H1 (cell line): Measurements from ENCODE around the gene COMMD1. TPM values are rescaled to one million over a fixed set of nuclear protein-coding genes. Genes with fewer than 3 reads are reported as not detected.

Source experiments
- CHD1 ChIP-seq: IDR thresholded peaks from 2 replicates; pipeline ENCODE4 v1.6.1; 2012; ENCODE audit warnings: low read depth, low read length, improper control_type of control experiment
- EZH2 ChIP-seq: fragments of 200-600 bp; sonication (generic); IDR thresholded peaks from 2 replicates; pipeline ENCODE4 v1.7.1; 2012; ENCODE audit warnings: low read depth, mild to moderate bottlenecking, moderate library complexity, low read length, inconsistent platforms; ENCODE audit not compliant: severe bottlenecking
- GABPA ChIP-seq: IDR thresholded peaks from 2 replicates; pipeline ENCODE4 v1.6.1; 2011; ENCODE audit warnings: mild to moderate bottlenecking, low read length, moderate library complexity, borderline replicate concordance; ENCODE audit not compliant: insufficient read depth
- KDM1A ChIP-seq: fragments of 200-600, 300-600 bp; sonication (generic); IDR thresholded peaks from 2 replicates; pipeline ENCODE4 v1.7.1; 2016; ENCODE audit warnings: mild to moderate bottlenecking, low read length, borderline replicate concordance
- POLR2A ChIP-seq, 2 experiments: IDR thresholded peaks; 1 replicate in 1 of 2; 2 replicates in 1 of 2; pipeline ENCODE4 v1.6.1; 2011; ENCODE audit warnings: low read depth in 2 of 2, low read length in 2 of 2, mild to moderate bottlenecking in 2 of 2; ENCODE audit errors: control extremely low read depth in 1 of 2
- SAP30 ChIP-seq: fragments of 300-600 bp; sonication (generic); IDR thresholded peaks from 2 replicates; pipeline ENCODE4 v1.7.1; 2012; ENCODE audit warnings: low read length, moderate library complexity, mild to moderate bottlenecking, inconsistent platforms; ENCODE audit not compliant: insufficient read depth, insufficient replicate concordance
- TAF7 ChIP-seq: optimal IDR thresholded peaks from 2 replicates; pipeline ENCODE3; 2011; ENCODE audit warnings: low read depth, mild to moderate bottlenecking, inconsistent platforms, low read length, moderate library complexity, borderline replicate concordance
- polyA plus RNA-seq, 7 experiments: library from polyadenylated mRNA; depleted of rRNA in 3 of 7; stranded (reverse) in 5 of 7; unstranded in 2 of 7; fragments of >200 nt in 5 of 7; fragments of 200-250 nt in 2 of 7; gene quantifications; 1 replicate in 5 of 7; 2 replicates in 1 of 7; 4 replicates in 1 of 7; pipeline versions ENCODE4 v1.2.1 to v1.2.3, GENCODE V29; 2011 to 2013; ENCODE audit warnings: missing spikeins in 2 of 7, mixed read lengths in 2 of 7
- total RNA-seq: library from RNA; stranded (reverse); fragmentation: NEBNext Ultra II Directional; extraction: Animal tissue kit (Norgen Biotek cat#: 25700); gene quantifications from 2 replicates; pipeline ENCODE4 v1.2.1, GENCODE V29; 2021
- TF ChIP-seq, protein P1 (sequence below): fragments of 300-600 bp; sonication (generic); IDR thresholded peaks from 2 replicates; pipeline ENCODE4 v1.7.1; 2012; ENCODE audit warnings: low read length, moderate library complexity, mild to moderate bottlenecking, inconsistent platforms; ENCODE audit not compliant: insufficient replicate concordance
- TF ChIP-seq, protein P2 (sequence below): IDR thresholded peaks from 2 replicates; pipeline ENCODE4 v1.6.1; 2012; ENCODE audit warnings: inconsistent platforms
- TF ChIP-seq, protein P3 (sequence below): IDR thresholded peaks from 2 replicates; pipeline ENCODE4 v1.6.1; 2011; ENCODE audit warnings: low read depth, mild to moderate bottlenecking, low read length; ENCODE audit not compliant: insufficient read depth

The COMMD1 gene
- total and polyA plus RNA-seq, 2 of the 8 experiments (the other 6 are each of a cell fraction or from before 2014, with no cell fraction given) = 23.5 to 28.3 TPM

DNA sequence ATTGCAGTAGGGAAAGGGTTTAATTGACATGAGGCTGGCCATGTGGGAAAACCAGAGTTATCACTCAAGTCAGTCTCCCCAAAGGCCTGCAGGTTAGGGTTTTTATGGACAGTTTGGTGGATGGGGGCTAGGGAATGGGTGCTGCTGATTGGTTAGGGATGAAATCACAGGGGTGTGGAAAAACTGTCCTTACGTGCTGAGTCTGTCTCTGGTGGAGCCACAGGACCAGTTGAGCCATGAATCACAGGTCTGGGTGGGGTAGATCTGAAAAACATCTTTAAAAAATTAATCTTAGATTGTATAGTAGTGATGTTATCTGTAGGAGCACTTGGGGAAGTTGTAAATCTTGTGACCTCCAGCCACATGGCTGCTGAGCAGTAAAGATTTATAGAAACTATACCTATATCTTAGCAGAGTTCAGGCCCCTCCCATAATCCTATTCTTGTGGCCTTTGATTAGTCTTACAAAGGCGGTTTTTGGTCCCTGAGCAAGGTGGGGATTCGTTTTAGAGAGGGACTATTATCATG is 139.6 kb downstream of the COMMD1 start (continued):
- TF ChIP-seq, protein P1, sequence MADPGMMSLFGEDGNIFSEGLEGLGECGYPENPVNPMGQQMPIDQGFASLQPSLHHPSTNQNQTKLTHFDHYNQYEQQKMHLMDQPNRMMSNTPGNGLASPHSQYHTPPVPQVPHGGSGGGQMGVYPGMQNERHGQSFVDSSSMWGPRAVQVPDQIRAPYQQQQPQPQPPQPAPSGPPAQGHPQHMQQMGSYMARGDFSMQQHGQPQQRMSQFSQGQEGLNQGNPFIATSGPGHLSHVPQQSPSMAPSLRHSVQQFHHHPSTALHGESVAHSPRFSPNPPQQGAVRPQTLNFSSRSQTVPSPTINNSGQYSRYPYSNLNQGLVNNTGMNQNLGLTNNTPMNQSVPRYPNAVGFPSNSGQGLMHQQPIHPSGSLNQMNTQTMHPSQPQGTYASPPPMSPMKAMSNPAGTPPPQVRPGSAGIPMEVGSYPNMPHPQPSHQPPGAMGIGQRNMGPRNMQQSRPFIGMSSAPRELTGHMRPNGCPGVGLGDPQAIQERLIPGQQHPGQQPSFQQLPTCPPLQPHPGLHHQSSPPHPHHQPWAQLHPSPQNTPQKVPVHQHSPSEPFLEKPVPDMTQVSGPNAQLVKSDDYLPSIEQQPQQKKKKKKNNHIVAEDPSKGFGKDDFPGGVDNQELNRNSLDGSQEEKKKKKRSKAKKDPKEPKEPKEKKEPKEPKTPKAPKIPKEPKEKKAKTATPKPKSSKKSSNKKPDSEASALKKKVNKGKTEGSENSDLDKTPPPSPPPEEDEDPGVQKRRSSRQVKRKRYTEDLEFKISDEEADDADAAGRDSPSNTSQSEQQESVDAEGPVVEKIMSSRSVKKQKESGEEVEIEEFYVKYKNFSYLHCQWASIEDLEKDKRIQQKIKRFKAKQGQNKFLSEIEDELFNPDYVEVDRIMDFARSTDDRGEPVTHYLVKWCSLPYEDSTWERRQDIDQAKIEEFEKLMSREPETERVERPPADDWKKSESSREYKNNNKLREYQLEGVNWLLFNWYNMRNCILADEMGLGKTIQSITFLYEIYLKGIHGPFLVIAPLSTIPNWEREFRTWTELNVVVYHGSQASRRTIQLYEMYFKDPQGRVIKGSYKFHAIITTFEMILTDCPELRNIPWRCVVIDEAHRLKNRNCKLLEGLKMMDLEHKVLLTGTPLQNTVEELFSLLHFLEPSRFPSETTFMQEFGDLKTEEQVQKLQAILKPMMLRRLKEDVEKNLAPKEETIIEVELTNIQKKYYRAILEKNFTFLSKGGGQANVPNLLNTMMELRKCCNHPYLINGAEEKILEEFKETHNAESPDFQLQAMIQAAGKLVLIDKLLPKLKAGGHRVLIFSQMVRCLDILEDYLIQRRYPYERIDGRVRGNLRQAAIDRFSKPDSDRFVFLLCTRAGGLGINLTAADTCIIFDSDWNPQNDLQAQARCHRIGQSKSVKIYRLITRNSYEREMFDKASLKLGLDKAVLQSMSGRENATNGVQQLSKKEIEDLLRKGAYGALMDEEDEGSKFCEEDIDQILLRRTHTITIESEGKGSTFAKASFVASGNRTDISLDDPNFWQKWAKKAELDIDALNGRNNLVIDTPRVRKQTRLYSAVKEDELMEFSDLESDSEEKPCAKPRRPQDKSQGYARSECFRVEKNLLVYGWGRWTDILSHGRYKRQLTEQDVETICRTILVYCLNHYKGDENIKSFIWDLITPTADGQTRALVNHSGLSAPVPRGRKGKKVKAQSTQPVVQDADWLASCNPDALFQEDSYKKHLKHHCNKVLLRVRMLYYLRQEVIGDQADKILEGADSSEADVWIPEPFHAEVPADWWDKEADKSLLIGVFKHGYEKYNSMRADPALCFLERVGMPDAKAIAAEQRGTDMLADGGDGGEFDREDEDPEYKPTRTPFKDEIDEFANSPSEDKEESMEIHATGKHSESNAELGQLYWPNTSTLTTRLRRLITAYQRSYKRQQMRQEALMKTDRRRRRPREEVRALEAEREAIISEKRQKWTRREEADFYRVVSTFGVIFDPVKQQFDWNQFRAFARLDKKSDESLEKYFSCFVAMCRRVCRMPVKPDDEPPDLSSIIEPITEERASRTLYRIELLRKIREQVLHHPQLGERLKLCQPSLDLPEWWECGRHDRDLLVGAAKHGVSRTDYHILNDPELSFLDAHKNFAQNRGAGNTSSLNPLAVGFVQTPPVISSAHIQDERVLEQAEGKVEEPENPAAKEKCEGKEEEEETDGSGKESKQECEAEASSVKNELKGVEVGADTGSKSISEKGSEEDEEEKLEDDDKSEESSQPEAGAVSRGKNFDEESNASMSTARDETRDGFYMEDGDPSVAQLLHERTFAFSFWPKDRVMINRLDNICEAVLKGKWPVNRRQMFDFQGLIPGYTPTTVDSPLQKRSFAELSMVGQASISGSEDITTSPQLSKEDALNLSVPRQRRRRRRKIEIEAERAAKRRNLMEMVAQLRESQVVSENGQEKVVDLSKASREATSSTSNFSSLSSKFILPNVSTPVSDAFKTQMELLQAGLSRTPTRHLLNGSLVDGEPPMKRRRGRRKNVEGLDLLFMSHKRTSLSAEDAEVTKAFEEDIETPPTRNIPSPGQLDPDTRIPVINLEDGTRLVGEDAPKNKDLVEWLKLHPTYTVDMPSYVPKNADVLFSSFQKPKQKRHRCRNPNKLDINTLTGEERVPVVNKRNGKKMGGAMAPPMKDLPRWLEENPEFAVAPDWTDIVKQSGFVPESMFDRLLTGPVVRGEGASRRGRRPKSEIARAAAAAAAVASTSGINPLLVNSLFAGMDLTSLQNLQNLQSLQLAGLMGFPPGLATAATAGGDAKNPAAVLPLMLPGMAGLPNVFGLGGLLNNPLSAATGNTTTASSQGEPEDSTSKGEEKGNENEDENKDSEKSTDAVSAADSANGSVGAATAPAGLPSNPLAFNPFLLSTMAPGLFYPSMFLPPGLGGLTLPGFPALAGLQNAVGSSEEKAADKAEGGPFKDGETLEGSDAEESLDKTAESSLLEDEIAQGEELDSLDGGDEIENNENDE = no peak
- TF ChIP-seq GABPA (no peak), CHD1 (no peak), EZH2 (no peak), POLR2A (IDR thresholded peaks at IDR 0.05; ENCODE audit: control extremely low read depth in 1 of 2, low read depth in 2 of 2, low read length in 2 of 2) (no peak), KDM1A (no peak), TAF7 (no peak), SAP30 (no peak)
- TF ChIP-seq, protein P2, sequence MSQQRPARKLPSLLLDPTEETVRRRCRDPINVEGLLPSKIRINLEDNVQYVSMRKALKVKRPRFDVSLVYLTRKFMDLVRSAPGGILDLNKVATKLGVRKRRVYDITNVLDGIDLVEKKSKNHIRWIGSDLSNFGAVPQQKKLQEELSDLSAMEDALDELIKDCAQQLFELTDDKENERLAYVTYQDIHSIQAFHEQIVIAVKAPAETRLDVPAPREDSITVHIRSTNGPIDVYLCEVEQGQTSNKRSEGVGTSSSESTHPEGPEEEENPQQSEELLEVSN = no peak
- TF ChIP-seq, protein P3, sequence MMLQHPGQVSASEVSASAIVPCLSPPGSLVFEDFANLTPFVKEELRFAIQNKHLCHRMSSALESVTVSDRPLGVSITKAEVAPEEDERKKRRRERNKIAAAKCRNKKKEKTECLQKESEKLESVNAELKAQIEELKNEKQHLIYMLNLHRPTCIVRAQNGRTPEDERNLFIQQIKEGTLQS = no peak
